H9 (cell line): ENCODE measurements around the gene GALNT7. TPM values are rescaled to one million over a fixed set of nuclear protein-coding genes. Genes with fewer than 3 reads are reported as not detected.
A peak's percentile ranks its signal among the peaks of the same experiment; 100 is the strongest.

Experiments
- DNase-seq: peaks from one replicate; pipeline ENCODE4 v3.0.0-alpha.2; 2017
- H2AFZ ChIP-seq: one replicate; pipeline ENCODE4 v1.6.1; 2013; ENCODE audit warnings: mild to moderate bottlenecking, low read length, control low read depth, moderate library complexity
- H2AK5ac ChIP-seq: 2 replicates; pipeline ENCODE4 v1.6.1; 2013; ENCODE audit warnings: low read length, control low read depth, mixed read lengths; ENCODE audit not compliant: insufficient read length
- H2BK120ac ChIP-seq: one replicate; pipeline ENCODE4 v1.6.1; 2013; ENCODE audit warnings: low read depth, mild to moderate bottlenecking, low read length, control low read depth, inconsistent platforms; ENCODE audit not compliant: poor library complexity, severe bottlenecking
- H2BK12ac ChIP-seq: 2 replicates; pipeline ENCODE4 v1.6.1; 2013; ENCODE audit warnings: low read length, control low read depth, mixed read lengths, low read depth; ENCODE audit not compliant: insufficient read length
- H2BK15ac ChIP-seq: 2 replicates; pipeline ENCODE4 v1.6.1; 2013; ENCODE audit warnings: low read depth, low read length, control low read depth
- H2BK20ac ChIP-seq: one replicate; pipeline ENCODE4 v1.6.1; 2013; ENCODE audit warnings: low read depth, mild to moderate bottlenecking, low read length, control low read depth, inconsistent platforms; ENCODE audit not compliant: poor library complexity, severe bottlenecking
- H2BK5ac ChIP-seq: 2 replicates; pipeline ENCODE4 v1.6.1; 2013; ENCODE audit warnings: low read length, control low read depth, mixed read lengths; ENCODE audit not compliant: insufficient read length
- H3K14ac ChIP-seq: 2 replicates; pipeline ENCODE4 v1.6.1; 2013; ENCODE audit warnings: low read length, control low read depth; ENCODE audit not compliant: insufficient read depth
- H3K18ac ChIP-seq: 2 replicates; pipeline ENCODE4 v1.6.1; 2013; ENCODE audit warnings: low read depth, mild to moderate bottlenecking, mixed read lengths, low read length, control low read depth; ENCODE audit not compliant: insufficient read length
- H3K23ac ChIP-seq: 2 replicates; pipeline ENCODE4 v1.6.1; 2013; ENCODE audit warnings: low read length, control low read depth, mixed read lengths, low read depth; ENCODE audit not compliant: insufficient read length
- H3K23me2 ChIP-seq: 2 replicates; pipeline ENCODE4 v1.6.1; 2013; ENCODE audit warnings: low read depth, mild to moderate bottlenecking, mixed read lengths, low read length, control low read depth; ENCODE audit not compliant: insufficient read length, poor library complexity, severe bottlenecking
- H3K27ac ChIP-seq: 2 replicates; pipeline ENCODE4 v1.5.1; 2013; ENCODE audit warnings: low read length, control low read depth, mixed read lengths, low read depth; ENCODE audit not compliant: insufficient read length
- H3K27me3 ChIP-seq: 2 replicates; pipeline ENCODE4 v1.6.1; 2013; ENCODE audit warnings: low read length, control low read depth, inconsistent platforms; ENCODE audit not compliant: insufficient read depth
- H3K4ac ChIP-seq: 2 replicates; pipeline ENCODE4 v1.6.1; 2013; ENCODE audit warnings: low read depth, mild to moderate bottlenecking, control low read depth, inconsistent platforms, low read length, moderate library complexity
- H3K4me1 ChIP-seq: 2 replicates; pipeline ENCODE4 v1.6.1; 2013; ENCODE audit warnings: low read length, control low read depth, inconsistent platforms; ENCODE audit not compliant: insufficient read depth
- H3K4me2 ChIP-seq: 2 replicates; pipeline ENCODE4 v1.6.1; 2013; ENCODE audit warnings: low read length, control low read depth, mixed read lengths; ENCODE audit not compliant: insufficient read length, insufficient read depth
- H3K56ac ChIP-seq: 2 replicates; pipeline ENCODE4 v1.6.1; 2013; ENCODE audit warnings: low read depth, mild to moderate bottlenecking, mixed read lengths, low read length, control low read depth; ENCODE audit not compliant: insufficient read length
- H3K79me1 ChIP-seq: 2 replicates; pipeline ENCODE4 v1.6.1; 2013; ENCODE audit warnings: low read depth, mild to moderate bottlenecking, moderate library complexity, low read length, control low read depth, inconsistent platforms; ENCODE audit not compliant: insufficient read depth, poor library complexity, severe bottlenecking
- H3K79me2 ChIP-seq: 2 replicates; pipeline ENCODE4 v1.6.1; 2013; ENCODE audit warnings: low read length, control low read depth, inconsistent platforms; ENCODE audit not compliant: insufficient read depth
- H3K9ac ChIP-seq: 2 replicates; pipeline ENCODE4 v1.6.1; 2013; ENCODE audit warnings: low read length, control low read depth, mixed read lengths; ENCODE audit not compliant: insufficient read length; ENCODE audit errors: extremely low read depth
- H3K9me3 ChIP-seq: one replicate; pipeline ENCODE4 v1.6.1; 2013; ENCODE audit warnings: low read depth, low read length, inconsistent platforms; ENCODE audit not compliant: control insufficient read depth
- H3T11ph ChIP-seq: one replicate; pipeline ENCODE4 v1.6.1; 2013; ENCODE audit warnings: mild to moderate bottlenecking, low read length, control low read depth, inconsistent platforms
- H4K20me1 ChIP-seq: one replicate; pipeline ENCODE4 v1.6.1; 2013; ENCODE audit not compliant: control insufficient read depth, insufficient read length, insufficient read depth
- H4K5ac ChIP-seq: 2 replicates; pipeline ENCODE4 v1.6.1; 2013; ENCODE audit warnings: low read depth, mild to moderate bottlenecking, mixed read lengths, low read length, control low read depth; ENCODE audit not compliant: insufficient read length
- H4K8ac ChIP-seq: replicated peaks from 2 replicates; pipeline ENCODE4 v1.6.1; 2013; ENCODE audit warnings: low read length, control low read depth, mixed read lengths, low read depth; ENCODE audit not compliant: insufficient read length
- H4K91ac ChIP-seq: 2 replicates; pipeline ENCODE4 v1.6.1; 2013; ENCODE audit warnings: low read depth, mild to moderate bottlenecking, moderate library complexity, mixed read lengths, low read length, control low read depth; ENCODE audit not compliant: insufficient read length
- H3K27ac Mint-ChIP-seq, 3 experiments: 2 replicates in 2 of 3; 3 replicates in 1 of 3; pipeline ENCODE4 v1.8.0; 2020 to 2021; ENCODE audit warnings: mixed read lengths in 3 of 3, mild to moderate bottlenecking in 1 of 3, moderate library complexity in 1 of 3
- H3K27me3 Mint-ChIP-seq: 2 replicates; pipeline ENCODE4 v1.8.0; 2021; ENCODE audit warnings: low read depth, mild to moderate bottlenecking, moderate library complexity, mixed read lengths
- H3K36me3 Mint-ChIP-seq, 3 experiments: 2 replicates in 2 of 3; 3 replicates in 1 of 3; pipeline ENCODE4 v1.8.0; 2020 to 2021; ENCODE audit warnings: low read depth in 3 of 3, mixed read lengths in 3 of 3; ENCODE audit not compliant: insufficient read depth in 1 of 3
- H3K4me1 Mint-ChIP-seq, 2 experiments: 2 replicates each; pipeline ENCODE4 v1.8.0; 2020; ENCODE audit warnings: mixed read lengths in 2 of 2
- H3K4me3 Mint-ChIP-seq, 2 experiments: 2 replicates in 1 of 2; 3 replicates in 1 of 2; pipeline ENCODE4 v1.8.0; 2020 to 2021; ENCODE audit warnings: mild to moderate bottlenecking in 2 of 2, mixed read lengths in 2 of 2, moderate library complexity in 1 of 2
- H3K9me3 Mint-ChIP-seq, 2 experiments: 2 replicates in 1 of 2; 3 replicates in 1 of 2; pipeline ENCODE4 v1.8.0; 2020; ENCODE audit warnings: mild to moderate bottlenecking in 2 of 2, mixed read lengths in 2 of 2, moderate library complexity in 1 of 2
- WGBS: extraction: QIAGEN DNeasy Blood & Tissue Kit; methylation state at CpG from one replicate; pipeline ENCODE4 v1.1.7; 2013; ENCODE audit warnings: missing lambda C conversion rate, low lambda C conversion rate, mixed read lengths; ENCODE audit not compliant: insufficient read length; ENCODE audit errors: extremely low coverage; 5-methylcytosine and 5-hydroxymethylcytosine counted together
- total RNA-seq: library from RNA; stranded (reverse); gene quantifications from 2 replicates; pipeline ENCODE4 v1.2.1, GENCODE V29; 2021
- TF ChIP-seq, protein P1 (sequence below): fragments of 200-600 bp; sonication (generic); conservative IDR thresholded peaks from 3 replicates; pipeline ENCODE4 v1.8.0; 2021; ENCODE audit warnings: antibody characterized with exemption, mild to moderate bottlenecking

Gene GALNT7
- total RNA-seq, 1 experiment from 2014 or later: 57.3 TPM

DNA sequence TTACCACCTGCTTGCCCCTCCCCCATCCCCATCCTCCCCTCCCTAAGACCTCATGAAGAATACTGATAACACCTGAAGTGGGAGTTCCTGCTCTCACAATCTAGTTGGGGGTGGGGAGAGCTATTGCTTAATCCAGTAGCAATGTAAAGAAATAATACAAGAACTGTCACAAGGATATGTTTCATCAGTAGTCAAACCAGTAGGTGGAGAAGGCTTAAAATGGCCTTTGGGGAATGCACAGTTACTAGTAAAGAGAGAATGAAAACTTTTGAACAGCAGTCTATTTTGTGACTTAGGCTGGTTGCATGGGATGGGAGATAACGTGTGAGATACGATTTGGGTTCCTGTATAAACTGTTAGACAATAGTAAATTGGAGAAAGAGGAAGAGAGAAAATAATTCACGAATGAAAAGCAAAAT lies 6.0 kb downstream of the GALNT7 start:
- no peak overlapping the region for H3T11ph ChIP-seq
- H3K23ac ChIP-seq: no peak overlapping the region
- no peak overlapping the region for H3K4ac ChIP-seq
- no peak overlapping the region for H4K91ac ChIP-seq
- H3K27me3 ChIP-seq: no peaks in the 10 kb centered on the region
- no peak overlapping the region for H2BK12ac ChIP-seq
- no peak for DNase-seq
- peaks cover 3% of the 10 kb centered on the region for H3K23me2 ChIP-seq
- H2AFZ ChIP-seq: no peak overlapping the region
- H4K5ac ChIP-seq: no peak overlapping the region
- H3K14ac ChIP-seq: no peak overlapping the region
- Mint-ChIP-seq H3K27me3 (no peaks in the 10 kb centered on the region; the same call in 1 of the 2 replicates), H3K27ac (peak overlapping the region in 1 of 3 experiments; percentile 6; a peak in 1 of 7 replicates), H3K36me3 (no peaks in the 10 kb centered on the region), H3K4me3 (no peak overlapping the region), H3K9me3 (peaks cover 0 to 3% of the 10 kb centered on the region in 2 experiments; a peak in 1 of 5 replicates), H3K4me1 (peaks cover 71 to 75% of the 10 kb centered on the region in 2 experiments)
- H4K20me1 ChIP-seq: no peaks in the 10 kb centered on the region
- no CpG with 5 or more reads among the region's 3 CpGs for WGBS
- H2BK5ac ChIP-seq: no peak overlapping the region
- no peak overlapping the region for H2AK5ac ChIP-seq
- no peak overlapping the region for H3K18ac ChIP-seq
- H3K4me2 ChIP-seq: no peak overlapping the region
- H3K79me1 ChIP-seq: peaks cover 7% of the 10 kb centered on the region
- no peak overlapping the region for H4K8ac ChIP-seq
- H3K9ac ChIP-seq: no peak overlapping the region
- H2BK20ac ChIP-seq: no peak overlapping the region
- H3K56ac ChIP-seq: no peak overlapping the region
- peaks cover 34% of the 10 kb centered on the region for H3K4me1 ChIP-seq
- no peaks in the 10 kb centered on the region for H3K9me3 ChIP-seq
- no peak overlapping the region for H3K27ac ChIP-seq
- peaks cover 72% of the 10 kb centered on the region for H3K79me2 ChIP-seq
- TF ChIP-seq, protein P1, sequence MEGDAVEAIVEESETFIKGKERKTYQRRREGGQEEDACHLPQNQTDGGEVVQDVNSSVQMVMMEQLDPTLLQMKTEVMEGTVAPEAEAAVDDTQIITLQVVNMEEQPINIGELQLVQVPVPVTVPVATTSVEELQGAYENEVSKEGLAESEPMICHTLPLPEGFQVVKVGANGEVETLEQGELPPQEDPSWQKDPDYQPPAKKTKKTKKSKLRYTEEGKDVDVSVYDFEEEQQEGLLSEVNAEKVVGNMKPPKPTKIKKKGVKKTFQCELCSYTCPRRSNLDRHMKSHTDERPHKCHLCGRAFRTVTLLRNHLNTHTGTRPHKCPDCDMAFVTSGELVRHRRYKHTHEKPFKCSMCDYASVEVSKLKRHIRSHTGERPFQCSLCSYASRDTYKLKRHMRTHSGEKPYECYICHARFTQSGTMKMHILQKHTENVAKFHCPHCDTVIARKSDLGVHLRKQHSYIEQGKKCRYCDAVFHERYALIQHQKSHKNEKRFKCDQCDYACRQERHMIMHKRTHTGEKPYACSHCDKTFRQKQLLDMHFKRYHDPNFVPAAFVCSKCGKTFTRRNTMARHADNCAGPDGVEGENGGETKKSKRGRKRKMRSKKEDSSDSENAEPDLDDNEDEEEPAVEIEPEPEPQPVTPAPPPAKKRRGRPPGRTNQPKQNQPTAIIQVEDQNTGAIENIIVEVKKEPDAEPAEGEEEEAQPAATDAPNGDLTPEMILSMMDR: no peak
- no peak overlapping the region for H2BK15ac ChIP-seq
- no peak overlapping the region for H2BK120ac ChIP-seq
